Activated CD4-positive, alpha-beta memory T cell treated with anti-CD3 and anti-CD28 coated beads, Interleukin-2, amount 10 ng/mL, durations not matched to agents 7 days and 5 days (primary cell): ENCODE measurements around the gene KCNQ1. TPM values are rescaled to one million over a fixed set of nuclear protein-coding genes. Genes with fewer than 3 reads are reported as not detected.

Experiments
- CTCF ChIA-PET: fragments of 350-600 bp; sonication (Branson Sonifier 250); formaldehyde crosslinking; loops from one replicate; lab custom pipeline; 2021; ENCODE audit warnings: antibody characterized with exemption, inconsistent platforms; lab: Charles Lee
- POLR2A ChIA-PET: fragments of 350-600 bp; sonication (Branson Sonifier 250); formaldehyde crosslinking; loops from one replicate; lab custom pipeline; 2021; ENCODE audit warnings: antibody characterized with exemption; lab: Charles Lee
- DNase-seq: peaks from one replicate; pipeline ENCODE4 v3.0.0-alpha.2; 2020
- H3K27ac Mint-ChIP-seq: one replicate; pipeline ENCODE4 v1.8.0; 2021; ENCODE audit warnings: mild to moderate bottlenecking, mixed read lengths
- H3K27me3 Mint-ChIP-seq: one replicate; pipeline ENCODE4 v1.8.0; 2021; ENCODE audit warnings: mixed read lengths
- H3K36me3 Mint-ChIP-seq: one replicate; pipeline ENCODE4 v1.8.0; 2021; ENCODE audit warnings: low read depth, mixed read lengths
- H3K4me1 Mint-ChIP-seq: one replicate; pipeline ENCODE4 v1.8.0; 2021; ENCODE audit warnings: mixed read lengths
- H3K4me3 Mint-ChIP-seq: one replicate; pipeline ENCODE4 v1.8.0; 2021; ENCODE audit warnings: mild to moderate bottlenecking, mixed read lengths
- H3K9me3 Mint-ChIP-seq: one replicate; pipeline ENCODE4 v1.8.0; 2021; ENCODE audit warnings: mixed read lengths
- total RNA-seq, 2 experiments: library from RNA; stranded (reverse); gene quantifications; one replicate each; pipeline ENCODE4 v1.2.3, GENCODE V29; 2021

Gene KCNQ1
- total RNA-seq, 2 experiments from 2014 or later, result 14.8 to 15.0 TPM

- H3K4me3 Mint-ChIP-seq, result no peak overlapping the region
- H3K36me3 Mint-ChIP-seq, result no peaks in the 10 kb centered on the region
- ChIA-PET POLR2A (no interaction called here), CTCF (no interaction called here)
- DNase-seq, result no peak
- H3K9me3 Mint-ChIP-seq, result no peaks in the 10 kb centered on the region
- H3K27me3 Mint-ChIP-seq, result no peaks in the 10 kb centered on the region
- no peaks in the 10 kb centered on the region for H3K4me1 Mint-ChIP-seq
- H3K27ac Mint-ChIP-seq, result no peak overlapping the region
Observed at GRCh38 chr11:2748061-2748813, 303.4 kb downstream of the KCNQ1 start.

GRCh38 chr11:2748814-2749554, 304.2 kb downstream of the KCNQ1 start:
- DNase-seq, result no peak
- no peak overlapping the region for H3K27ac Mint-ChIP-seq
- CTCF ChIA-PET, result no interaction called here
- H3K9me3 Mint-ChIP-seq, result no peaks in the 10 kb centered on the region
- POLR2A ChIA-PET, result no interaction called here
- no peaks in the 10 kb centered on the region for H3K4me1 Mint-ChIP-seq
- no peaks in the 10 kb centered on the region for H3K27me3 Mint-ChIP-seq
- H3K4me3 Mint-ChIP-seq, result no peak overlapping the region
- no peaks in the 10 kb centered on the region for H3K36me3 Mint-ChIP-seq

- no peaks in the 10 kb centered on the region for H3K4me1 Mint-ChIP-seq
- H3K4me3 Mint-ChIP-seq, result no peak overlapping the region
- H3K36me3 Mint-ChIP-seq, result no peaks in the 10 kb centered on the region
- ChIA-PET CTCF (interaction anchor here (0.7 kb wide), 1 partner anchor 106 kb away, joined by 3 read pairs; no protein-coding TSS in a partner anchor), POLR2A (no interaction called here)
- no peaks in the 10 kb centered on the region for H3K9me3 Mint-ChIP-seq
- no peaks in the 10 kb centered on the region for H3K27me3 Mint-ChIP-seq
- no peak for DNase-seq
- H3K27ac Mint-ChIP-seq, result no peak overlapping the region
Observed at GRCh38 chr11:2750101-2750681, 305.4 kb downstream of the KCNQ1 start.

GRCh38 chr11:2750682-2751522, 306.1 kb downstream of the KCNQ1 start:
- DNase-seq, result no peak
- H3K27me3 Mint-ChIP-seq, result no peaks in the 10 kb centered on the region
- H3K4me3 Mint-ChIP-seq, result no peak overlapping the region
- no peaks in the 10 kb centered on the region for H3K9me3 Mint-ChIP-seq
- POLR2A ChIA-PET, result no interaction called here
- H3K36me3 Mint-ChIP-seq, result no peaks in the 10 kb centered on the region
- CTCF ChIA-PET, result no interaction called here
- H3K4me1 Mint-ChIP-seq, result no peaks in the 10 kb centered on the region
- H3K27ac Mint-ChIP-seq, result no peak overlapping the region

- POLR2A ChIA-PET, result no interaction called here
- no peaks in the 10 kb centered on the region for H3K36me3 Mint-ChIP-seq
- H3K27me3 Mint-ChIP-seq, result no peaks in the 10 kb centered on the region
- CTCF ChIA-PET, result no interaction called here
- no peaks in the 10 kb centered on the region for H3K4me1 Mint-ChIP-seq
- no peak overlapping the region for H3K27ac Mint-ChIP-seq
- DNase-seq, result no peak
- no peaks in the 10 kb centered on the region for H3K9me3 Mint-ChIP-seq
- no peak overlapping the region for H3K4me3 Mint-ChIP-seq
Observed at GRCh38 chr11:2751523-2752203, 306.9 kb downstream of the KCNQ1 start.

GRCh38 chr11:2752204-2752770, 307.5 kb downstream of the KCNQ1 start:
- no peaks in the 10 kb centered on the region for H3K9me3 Mint-ChIP-seq
- no peak overlapping the region for H3K27ac Mint-ChIP-seq
- no peaks in the 10 kb centered on the region for H3K4me1 Mint-ChIP-seq
- H3K27me3 Mint-ChIP-seq, result no peaks in the 10 kb centered on the region
- CTCF ChIA-PET, result no interaction called here
- POLR2A ChIA-PET, result no interaction called here
- H3K4me3 Mint-ChIP-seq, result no peak overlapping the region
- no peak for DNase-seq
- H3K36me3 Mint-ChIP-seq, result no peaks in the 10 kb centered on the region

GRCh38 chr11:2752923-2753322, 308.1 kb downstream of the KCNQ1 start:
- CTCF ChIA-PET, result no interaction called here
- no peaks in the 10 kb centered on the region for H3K9me3 Mint-ChIP-seq
- no peaks in the 10 kb centered on the region for H3K4me1 Mint-ChIP-seq
- POLR2A ChIA-PET, result no interaction called here
- H3K4me3 Mint-ChIP-seq, result no peak overlapping the region
- no peak for DNase-seq
- H3K27ac Mint-ChIP-seq, result no peak overlapping the region
- no peaks in the 10 kb centered on the region for H3K27me3 Mint-ChIP-seq
- no peaks in the 10 kb centered on the region for H3K36me3 Mint-ChIP-seq

GRCh38 chr11:2754008-2754407, 309.2 kb downstream of the KCNQ1 start:
- Mint-ChIP-seq H3K36me3 (no peaks in the 10 kb centered on the region), H3K4me3 (no peak overlapping the region), H3K9me3 (no peaks in the 10 kb centered on the region), H3K4me1 (no peaks in the 10 kb centered on the region), H3K27me3 (no peaks in the 10 kb centered on the region), H3K27ac (no peak overlapping the region)
- ChIA-PET POLR2A (no interaction called here), CTCF (no interaction called here)
- no peak for DNase-seq

GRCh38 chr11:2755071-2755470, 310.3 kb downstream of the KCNQ1 start:
- H3K36me3 Mint-ChIP-seq, result no peaks in the 10 kb centered on the region
- ChIA-PET POLR2A (no interaction called here), CTCF (no interaction called here)
- no peak for DNase-seq
- H3K27me3 Mint-ChIP-seq, result no peaks in the 10 kb centered on the region
- no peaks in the 10 kb centered on the region for H3K4me1 Mint-ChIP-seq
- H3K9me3 Mint-ChIP-seq, result no peaks in the 10 kb centered on the region
- no peak overlapping the region for H3K27ac Mint-ChIP-seq
- H3K4me3 Mint-ChIP-seq, result no peak overlapping the region

GRCh38 chr11:2758751-2759150, 313.9 kb downstream of the KCNQ1 start:
- Mint-ChIP-seq H3K36me3 (no peaks in the 10 kb centered on the region), H3K27me3 (no peaks in the 10 kb centered on the region), H3K4me3 (no peak overlapping the region), H3K27ac (no peak overlapping the region), H3K9me3 (no peaks in the 10 kb centered on the region), H3K4me1 (no peaks in the 10 kb centered on the region)
- no peak for DNase-seq
- ChIA-PET POLR2A (no interaction called here), CTCF (interaction anchor here (0.6 kb wide), 1 partner anchor 55 kb away, joined by 4 read pairs; no protein-coding TSS in a partner anchor)

GRCh38 chr11:2759228-2760195, 314.7 kb downstream of the KCNQ1 start:
- Mint-ChIP-seq H3K9me3 (no peaks in the 10 kb centered on the region), H3K4me1 (no peaks in the 10 kb centered on the region), H3K27me3 (peaks cover 2% of the 10 kb centered on the region), H3K4me3 (no peak overlapping the region), H3K27ac (no peak overlapping the region), H3K36me3 (no peaks in the 10 kb centered on the region)
- POLR2A ChIA-PET, result no interaction called here
- DNase-seq, result no peak
- CTCF ChIA-PET, result no interaction called here
